GM12878 (cell line): ENCODE data around the gene DENND1A. TPM values are rescaled to one million over a fixed set of nuclear protein-coding genes. Genes with fewer than 3 reads are reported as not detected.
A peak's percentile ranks its signal among the peaks of the same experiment; 100 is the strongest.

Experiments
- ATAC-seq: fragments of 200-7000 bp; cut with Tn5 transposase; 3 replicates; pipeline ENCODE4 v1.9.1; 2020; ENCODE audit warnings: mild to moderate bottlenecking, moderate library complexity
- BruUV-seq: library from RNA; stranded (reverse); fragments of 400-500 nt; replicated peaks from 2 replicates; lab custom pipeline; 2021; lab: Mats Ljungman, UMichigan
- CTCF ChIA-PET: fragments of 300-600 bp; sonication (Branson Sonifier 250); formaldehyde crosslinking; extraction: SDS; loops from one replicate; lab custom pipeline; 2021; ENCODE audit warnings: inconsistent platforms; lab: Yijun Ruan, JAX
- POLR2A ChIA-PET: fragments of 350-600 bp; formaldehyde crosslinking; extraction: SDS; loops from one replicate; lab custom pipeline; 2021; ENCODE audit warnings: inconsistent platforms; lab: Charles Lee
- RAD21 ChIA-PET: fragments of 300-600 bp; sonication (Branson Sonifier 250); formaldehyde crosslinking; loops from one replicate; lab custom pipeline; 2023; ENCODE audit warnings: antibody characterized with exemption; ENCODE audit not compliant: unreplicated experiment; lab: Charles Lee
- SMC1A ChIA-PET: fragments of 300-600 bp; sonication (Branson Sonifier 250); formaldehyde crosslinking; loops from one replicate; lab custom pipeline; 2023; ENCODE audit not compliant: unreplicated experiment, uncharacterized antibody; lab: Charles Lee
- DNase-seq: peaks from one replicate; pipeline ENCODE4 v3.0.0-alpha.2; 2011; ENCODE audit warnings: low read depth, low spot score
- FAIRE-seq: peaks from 3 replicates; lab custom pipeline; 2011; peaks lifted over from hg19 to GRCh38; lab: Jason Lieb, UNC
- H2AFZ ChIP-seq: 2 replicates; pipeline ENCODE4 v1.6.0; 2011; ENCODE audit warnings: low read depth, low read length, control low read depth; ENCODE audit not compliant: control insufficient read depth
- H3K27ac ChIP-seq: 2 replicates; pipeline ENCODE4 v1.5.1; 2011; ENCODE audit warnings: control low read depth; ENCODE audit not compliant: control insufficient read depth, insufficient read depth
- H3K27me3 ChIP-seq, 2 experiments: replicated peaks in 1 of 2; 2 replicates each; pipeline versions ENCODE4 v1.6.0 to v1.6.1; 2011; ENCODE audit warnings: low read length in 1 of 2; ENCODE audit not compliant: control insufficient read depth in 2 of 2, insufficient read depth in 2 of 2
- H3K36me3 ChIP-seq, 2 experiments: 2 replicates each; pipeline ENCODE4 v1.5.1; 2011; ENCODE audit warnings: low read length in 1 of 2; ENCODE audit not compliant: control insufficient read depth in 2 of 2, insufficient read depth in 2 of 2
- H3K4me1 ChIP-seq: 2 replicates; pipeline ENCODE4 v1.6.1; 2011; ENCODE audit warnings: mild to moderate bottlenecking, low read length, moderate library complexity, mixed read lengths; ENCODE audit not compliant: control insufficient read depth, insufficient read depth
- H3K4me2 ChIP-seq: 2 replicates; pipeline ENCODE4 v1.6.0; 2011; ENCODE audit warnings: control low read depth; ENCODE audit not compliant: control insufficient read depth, insufficient read depth
- H3K4me3 ChIP-seq: fragments of 200-600 bp; sonication (generic); 2 replicates; pipeline ENCODE4 v1.5.1; 2016
- H3K79me2 ChIP-seq: 2 replicates; pipeline ENCODE4 v1.6.0; 2011; ENCODE audit warnings: low read length; ENCODE audit not compliant: control insufficient read depth, insufficient read depth
- H3K9ac ChIP-seq: 2 replicates; pipeline ENCODE4 v1.8.0; 2011; ENCODE audit warnings: low read length, control low read depth, mixed read lengths; ENCODE audit not compliant: control insufficient read depth, insufficient read depth
- H3K9me3 ChIP-seq: replicated peaks from 3 replicates; pipeline ENCODE4 v1.5.1; 2011; ENCODE audit warnings: mild to moderate bottlenecking, low read length; ENCODE audit not compliant: control insufficient read depth, insufficient read depth
- H4K20me1 ChIP-seq: 2 replicates; pipeline ENCODE4 v1.6.0; 2011; ENCODE audit not compliant: control insufficient read depth, insufficient read depth
- MEF2A ChIP-seq: IDR thresholded peaks from 2 replicates; pipeline ENCODE4 v1.6.1; 2011; ENCODE audit warnings: low read depth, mild to moderate bottlenecking, low read length, moderate library complexity; ENCODE audit not compliant: insufficient read depth
- MEF2B ChIP-seq: fragments of 450-650 bp; IDR thresholded peaks from 2 replicates; pipeline ENCODE4 v1.6.1; 2018; ENCODE audit warnings: mild to moderate bottlenecking, moderate library complexity; ENCODE audit not compliant: partially characterized antibody, poor library complexity, severe bottlenecking
- MLLT1 ChIP-seq: fragments of 450-650 bp; IDR thresholded peaks from 2 replicates; pipeline ENCODE4 v1.6.1; 2016; ENCODE audit warnings: mild to moderate bottlenecking
- ZBTB4 ChIP-seq: fragments of 450-650 bp; formaldehyde crosslinking; IDR thresholded peaks from 2 replicates; pipeline ENCODE4 v1.4.0; 2022; ENCODE audit warnings: mild to moderate bottlenecking, moderate library complexity
- ZNF687 ChIP-seq: fragments of 450-650 bp; IDR thresholded peaks from 2 replicates; pipeline ENCODE4 v1.6.1; 2017; ENCODE audit warnings: mild to moderate bottlenecking, moderate library complexity
- WGBS: methylation state at CpG from one replicate; pipeline ENCODE4 v1.1.6; 2016; ENCODE audit warnings: low lambda C conversion rate; ENCODE audit not compliant: insufficient replicate concordance, insufficient coverage; ENCODE audit errors: missing lambda C conversion rate; 5-methylcytosine and 5-hydroxymethylcytosine counted together
- in situ Hi-C: fragments of 300-500 bp; cut with MboI; formaldehyde crosslinking; loops from 9 replicates; pipeline ENCODE4 v1.14.3; 2018; ENCODE audit warnings: mixed read lengths
- intact Hi-C: fragments of 100-400 bp; cut with micrococcal nuclease; formaldehyde crosslinking; loops from one replicate; pipeline ENCODE4 v1.14.2; 2022; ENCODE audit not compliant: unreplicated experiment
- polyA plus RNA-seq, 11 experiments: library from polyadenylated mRNA; depleted of rRNA in 4 of 11; unstranded in 6 of 11; stranded (reverse) in 5 of 11; fragments of >200 nt; fragmentation: Nextera tagmentation in 4 of 11; fragmentation: Illumina TruSeq in 1 of 11; extraction: Ambion mirVana in 4 of 11; extraction: Trizol in 1 of 11; gene quantifications; 1 replicate in 1 of 11; 2 replicates in 10 of 11; pipeline versions ENCODE4 v1.2.1 to v1.2.3, GENCODE V29; 2011 to 2016; ENCODE audit warnings: inconsistent platforms in 2 of 11, missing spikeins in 2 of 11, low read depth in 1 of 11
- total RNA-seq, 4 experiments: library from RNA; depleted of rRNA in 3 of 4; stranded (reverse); fragments of >200 nt in 3 of 4; fragmentation: Illumina TruSeq in 1 of 4; extraction: Trizol in 1 of 4; gene quantifications; 2 replicates each; pipeline versions ENCODE4 v1.2.1 to v1.2.3, GENCODE V29; 2013 to 2021

Gene DENND1A
- total and polyA plus RNA-seq, 10 of the 15 experiments (the other 5 are each of a cell fraction or from before 2014, with no cell fraction given), result 14.1 to 48.6 (median 35.2) TPM

GRCh38 chr9:123697686-123698085, 232.2 kb downstream of the DENND1A start:
- peak overlapping the region; percentile 35 for H2AFZ ChIP-seq
- peak overlapping the region; percentile 39 for H3K4me3 ChIP-seq
- peaks cover 12% of the 10 kb centered on the region; the same call in 1 of the 2 replicates for H3K4me1 ChIP-seq
- ChIA-PET RAD21 (interaction anchor here (1.0 to 2.9 kb wide), 7 partner anchors 10 to 76 kb away, joined by 4 to 20 read pairs (median 8); no protein-coding TSS in a partner anchor), POLR2A (interaction anchor here (0.8 to 1.7 kb wide), 3 partner anchors 11 to 16 kb away, joined by 3 to 8 read pairs (median 3); no protein-coding TSS in a partner anchor), CTCF (interaction anchor here (1.1 to 2.1 kb wide), 2 partner anchors 11 to 60 kb away, joined by 4 to 11 read pairs; no protein-coding TSS in a partner anchor), SMC1A (interaction anchor here (0.7 to 12.9 kb wide), 12 partner anchors 9 to 199 kb away, joined by 3 to 103 read pairs (median 6); no protein-coding TSS in a partner anchor)
- BruUV-seq, result no TSS peak
- H3K9me3 ChIP-seq, result peaks cover 6% of the 10 kb centered on the region
- H3K79me2 ChIP-seq, result no peaks in the 10 kb centered on the region; the same call in 1 of the 2 replicates
- FAIRE-seq, result no peak
- 50% methylated on average over 2 of the region's 2 CpGs for WGBS
- H3K9ac ChIP-seq, result peak overlapping the region; percentile 28; the same call in 1 of the 2 replicates
- in situ Hi-C loops, result no loop called here
- H3K27ac ChIP-seq, result peak overlapping the region; percentile 72
- H3K36me3 ChIP-seq, result peaks cover 0 to 2% of the 10 kb centered on the region in 2 experiments; a peak in 2 of 4 replicates
- TF ChIP-seq MLLT1 (0 out of 2 replicates have a peak, but pooled peaks have one; percentile 38), MEF2B (peak; percentile 25), ZNF687 (peak; percentile 37; the same call in 1 of the 2 replicates), ZBTB4 (no peak), MEF2A (peak; percentile 63; the same call in 1 of the 2 replicates)
- H4K20me1 ChIP-seq, result no peaks in the 10 kb centered on the region
- DNase-seq, result no peak
- H3K4me2 ChIP-seq, result peak overlapping the region; percentile 82
- no peaks in the 10 kb centered on the region for H3K27me3 ChIP-seq
- ATAC-seq, result peak; percentile 80
- intact Hi-C loops, result no loop called here
